Regular cardiac myocyte (primary cell): ENCODE data around the gene SLC35D3. TPM values are rescaled to one million over a fixed set of nuclear protein-coding genes. Genes with fewer than 3 reads are reported as not detected.

Experiments
- total RNA-seq: library from RNA; depleted of rRNA; stranded (reverse); fragments of >200 nt; gene quantifications from 2 replicates; pipeline ENCODE4 v1.2.3, GENCODE V29; 2014

The SLC35D3 gene
- total RNA-seq: under 0.01 TPM in 1 of 2 replicates, not detected in the other

GRCh38 chr6:136921936-136922684 is at the start of gene SLC35D3:
Gene SLC35D3, plus strand, starts transcription at chr6:136922301. Its CDS starts 128 bp downstream, at chr6:136922429.

Other genes with a start within 250 kb of the SLC35D3 start
- gene MAP3K5, start 129.8 kb upstream of the SLC35D3 start, total RNA-seq: 20.9 and 23.2 TPM in 2 replicates
- 12.7 and 14.4 TPM in 2 replicates for gene PEX7, start 99.7 kb upstream of the SLC35D3 start, total RNA-seq
- gene IL20RA, start 122.7 kb downstream of the SLC35D3 start, total RNA-seq: under 0.01 and 0.28 TPM in 2 replicates